Measurements from ENCODE around the gene MRLN. TPM values are rescaled to one million over a fixed set of nuclear protein-coding genes. Genes with fewer than 3 reads are reported as not detected.

Gene MRLN
- total and polyA plus RNA-seq, 2 of the 4 experiments (the other 2 are of a cell fraction), result not detected

- ChIA-PET CTCF (no interaction called here), POLR2A (ENCODE audit: unreplicated experiment) (no interaction called here)
- Histone ChIP-seq H3K27me3 (ENCODE audit: control insufficient read depth, insufficient read depth, low read length) (peaks cover 7% of the 10 kb centered on the region; the same call in 1 of the 2 replicates), H4K5ac (ENCODE audit: low read depth, low read length) (no peak overlapping the region), H2BK20ac (ENCODE audit: low read depth, low read length) (no peak overlapping the region), H2BK5ac (ENCODE audit: low read depth, low read length, poor library complexity, severe bottlenecking) (no peak overlapping the region), H3K4ac (ENCODE audit: low read depth, low read length) (no peak overlapping the region), H2AFZ (replicated peaks; ENCODE audit: low read length, poor library complexity) (no peak overlapping the region), H3K18ac (ENCODE audit: low read depth, low read length) (no peak overlapping the region), H2BK120ac (ENCODE audit: low read depth, low read length) (no peak overlapping the region), H2BK15ac (ENCODE audit: low read depth, low read length) (no peak overlapping the region), H3K4me1 (ENCODE audit: control insufficient read depth, insufficient read depth, low read length) (no peaks in the 10 kb centered on the region), H4K20me1 (ENCODE audit: insufficient read depth, low read length) (no peaks in the 10 kb centered on the region), H3K9me1 (ENCODE audit: insufficient read depth, low read length) (no peaks in the 10 kb centered on the region), H3K9ac (ENCODE audit: low read depth, low read length) (no peak overlapping the region), H2AK9ac (replicated peaks; ENCODE audit: low read depth, low read length, poor library complexity) (no peak overlapping the region), H3K9me3 (ENCODE audit: control insufficient read depth, insufficient read depth, low read length) (no peaks in the 10 kb centered on the region), H3K27ac (ENCODE audit: insufficient read depth, low read length) (no peak overlapping the region), H3K4me3 (ENCODE audit: insufficient read depth, low read depth, low read length) (no peak overlapping the region), H3K23ac (ENCODE audit: low read depth, low read length) (no peak overlapping the region), H3K79me1 (ENCODE audit: low read depth in 1 of 2, low read length in 2 of 2) (no peaks in the 10 kb centered on the region), H3K36me3 (ENCODE audit: control insufficient read depth, insufficient read depth, low read length) (no peaks in the 10 kb centered on the region), H3K4me2 (ENCODE audit: low read depth, low read length) (no peak overlapping the region), H4K91ac (ENCODE audit: insufficient read depth, low read depth, low read length) (no peak overlapping the region), H4K8ac (ENCODE audit: low read depth in 2 of 2, low read length in 2 of 2) (no peak overlapping the region), H3K56ac (ENCODE audit: extremely low read depth, insufficient read depth, low read length) (no peak overlapping the region), H2AK5ac (ENCODE audit: low read depth, low read length) (no peak overlapping the region), H3K14ac (replicated peaks; ENCODE audit: low read depth, low read length) (no peak overlapping the region)
- BruUV-seq (replicated peaks), result no TSS peak
- DNase-seq (no peak), ATAC-seq (ENCODE audit: low read depth) (no peak)
- WGBS, 2 experiments (ENCODE audit: extremely low coverage in 2 of 2, insufficient read length in 1 of 2), result no CpG with 5 or more reads among the region's 1 CpG
- dilution Hi-C loops (cut with HindIII; ENCODE audit: low sequenced_read_pairs, unreplicated experiment) (no loop called here), intact Hi-C loops (cut with micrococcal nuclease) (no loop called here), in situ Hi-C loops (cut with MboI; ENCODE audit: low sequenced_read_pairs) (no loop called here)
- TF ChIP-seq, protein P1, sequence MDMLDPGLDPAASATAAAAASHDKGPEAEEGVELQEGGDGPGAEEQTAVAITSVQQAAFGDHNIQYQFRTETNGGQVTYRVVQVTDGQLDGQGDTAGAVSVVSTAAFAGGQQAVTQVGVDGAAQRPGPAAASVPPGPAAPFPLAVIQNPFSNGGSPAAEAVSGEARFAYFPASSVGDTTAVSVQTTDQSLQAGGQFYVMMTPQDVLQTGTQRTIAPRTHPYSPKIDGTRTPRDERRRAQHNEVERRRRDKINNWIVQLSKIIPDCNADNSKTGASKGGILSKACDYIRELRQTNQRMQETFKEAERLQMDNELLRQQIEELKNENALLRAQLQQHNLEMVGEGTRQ (IDR thresholded peaks at IDR 0.05; ENCODE audit: low read depth, low read length), result no peak
- no peak for TF ChIP-seq SMC3 (IDR thresholded peaks at IDR 0.05; ENCODE audit: low read depth, low read length)
- TF ChIP-seq CEBPB (IDR thresholded peaks at IDR 0.05; ENCODE audit: low read depth, low read length), result no peak
- no peak for TF ChIP-seq RCOR1 (IDR thresholded peaks at IDR 0.05; ENCODE audit: insufficient replicate concordance, low read length)
- TF ChIP-seq POLR2A (IDR thresholded peaks at IDR 0.05; ENCODE audit: low read depth, low read length), result no peak
- no peak for TF ChIP-seq RFX5 (IDR thresholded peaks at IDR 0.05; ENCODE audit: low read depth, low read length)
- TF ChIP-seq MAZ (IDR thresholded peaks at IDR 0.05; ENCODE audit: borderline replicate concordance, low read depth, low read length), result no peak
- no peak for TF ChIP-seq BHLHE40 (IDR thresholded peaks at IDR 0.05; ENCODE audit: low read depth, low read length)
- TF ChIP-seq MAFK (IDR thresholded peaks at IDR 0.05; ENCODE audit: low read depth, low read length), result no peak
- TF ChIP-seq, protein P2, sequence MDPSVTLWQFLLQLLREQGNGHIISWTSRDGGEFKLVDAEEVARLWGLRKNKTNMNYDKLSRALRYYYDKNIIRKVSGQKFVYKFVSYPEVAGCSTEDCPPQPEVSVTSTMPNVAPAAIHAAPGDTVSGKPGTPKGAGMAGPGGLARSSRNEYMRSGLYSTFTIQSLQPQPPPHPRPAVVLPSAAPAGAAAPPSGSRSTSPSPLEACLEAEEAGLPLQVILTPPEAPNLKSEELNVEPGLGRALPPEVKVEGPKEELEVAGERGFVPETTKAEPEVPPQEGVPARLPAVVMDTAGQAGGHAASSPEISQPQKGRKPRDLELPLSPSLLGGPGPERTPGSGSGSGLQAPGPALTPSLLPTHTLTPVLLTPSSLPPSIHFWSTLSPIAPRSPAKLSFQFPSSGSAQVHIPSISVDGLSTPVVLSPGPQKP (IDR thresholded peaks at IDR 0.05; ENCODE audit: borderline replicate concordance, low read depth, low read length), result no peak
- no peak for TF ChIP-seq FOS (IDR thresholded peaks at IDR 0.05; ENCODE audit: low read depth, low read length)
- TF ChIP-seq, protein P3, sequence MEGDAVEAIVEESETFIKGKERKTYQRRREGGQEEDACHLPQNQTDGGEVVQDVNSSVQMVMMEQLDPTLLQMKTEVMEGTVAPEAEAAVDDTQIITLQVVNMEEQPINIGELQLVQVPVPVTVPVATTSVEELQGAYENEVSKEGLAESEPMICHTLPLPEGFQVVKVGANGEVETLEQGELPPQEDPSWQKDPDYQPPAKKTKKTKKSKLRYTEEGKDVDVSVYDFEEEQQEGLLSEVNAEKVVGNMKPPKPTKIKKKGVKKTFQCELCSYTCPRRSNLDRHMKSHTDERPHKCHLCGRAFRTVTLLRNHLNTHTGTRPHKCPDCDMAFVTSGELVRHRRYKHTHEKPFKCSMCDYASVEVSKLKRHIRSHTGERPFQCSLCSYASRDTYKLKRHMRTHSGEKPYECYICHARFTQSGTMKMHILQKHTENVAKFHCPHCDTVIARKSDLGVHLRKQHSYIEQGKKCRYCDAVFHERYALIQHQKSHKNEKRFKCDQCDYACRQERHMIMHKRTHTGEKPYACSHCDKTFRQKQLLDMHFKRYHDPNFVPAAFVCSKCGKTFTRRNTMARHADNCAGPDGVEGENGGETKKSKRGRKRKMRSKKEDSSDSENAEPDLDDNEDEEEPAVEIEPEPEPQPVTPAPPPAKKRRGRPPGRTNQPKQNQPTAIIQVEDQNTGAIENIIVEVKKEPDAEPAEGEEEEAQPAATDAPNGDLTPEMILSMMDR (conservative IDR thresholded peaks at IDR 0.05; ENCODE audit: low read depth, low read length), result no peak
- no peak for TF ChIP-seq CHD1 (IDR thresholded peaks at IDR 0.05; ENCODE audit: low read depth, low read length)
Observed at GRCh38 chr10:59748834-59749233, 4.4 kb downstream of the MRLN start.
